ENCODE data around the gene WDFY3. TPM values are rescaled to one million over a fixed set of nuclear protein-coding genes. Genes with fewer than 3 reads are reported as not detected.
"Not testable (repeated sequence)": the region's sequence is repeated elsewhere in the genome, so short reads cannot be mapped to it uniquely, and the experiment has no call there.

The WDFY3 gene
- polyA plus RNA-seq, 2 of the 4 experiments (the other 2 are of a cell fraction), result 6.6 to 25.1 TPM

GRCh38 chr4:84664767-84665166 lies 301.7 kb downstream of the WDFY3 start:
- FAIRE-seq; ATAC-seq; H3K4me1 ChIP-seq; H3K4me3 ChIP-seq; H3K27ac ChIP-seq; POLR2A ChIA-PET; DNase-seq (ENCODE audit: low read depth in 1 of 2, low spot score in 1 of 2); H3K4me2 ChIP-seq; H3K9me3 ChIP-seq; CTCF ChIA-PET: not testable (repeated sequence)
- WGBS (ENCODE audit: missing lambda C conversion rate), result 95% methylated on average over 10 of the region's 19 CpGs

GRCh38 chr4:84661191-84661939 lies 305.1 kb downstream of the WDFY3 start:
- Histone ChIP-seq H3K4me2 (no peak overlapping the region), H3K4me3 (no peak overlapping the region), H3K27ac (no peak overlapping the region), H3K9me3 (no peaks in the 10 kb centered on the region), H3K4me1 (no peaks in the 10 kb centered on the region)
- TF ChIP-seq ZC3H11A (IDR thresholded peaks at IDR 0.05) (no peak), HES2 (IDR thresholded peaks at IDR 0.05) (no peak), NR3C1 (IDR thresholded peaks at IDR 0.05) (no peak), HDAC2 (IDR thresholded peaks at IDR 0.05) (no peak), ZFP36 (IDR thresholded peaks at IDR 0.05; ENCODE audit: borderline replicate concordance, partially characterized antibody) (no peak), NPAS2 (CRISPR knock-in tag; IDR thresholded peaks at IDR 0.05; ENCODE audit: borderline replicate concordance) (no peak), REST (IDR thresholded peaks at IDR 0.05) (no peak), NFE2L2 (conservative IDR thresholded peaks at IDR 0.05; ENCODE audit: low read length) (no peak), RCOR1 (IDR thresholded peaks at IDR 0.05; ENCODE audit: low read depth, low read length) (no peak), TP53 (CRISPR knock-in tag; IDR thresholded peaks at IDR 0.05) (no peak), EP300 (IDR thresholded peaks at IDR 0.05) (no peak), KDM5A (IDR thresholded peaks at IDR 0.05) (no peak), TFCP2L1 (CRISPR knock-in tag; IDR thresholded peaks at IDR 0.05) (no peak), MAX (IDR thresholded peaks at IDR 0.05) (no peak), USF2 (IDR thresholded peaks at IDR 0.05) (no peak), E2F6 (IDR thresholded peaks at IDR 0.05; ENCODE audit: borderline replicate concordance, low read depth) (no peak), FOSL2 (IDR thresholded peaks at IDR 0.05) (no peak), FOSL2 (CRISPR knock-in tag; IDR thresholded peaks at IDR 0.05) (no peak)
- DNase-seq (ENCODE audit: low read depth in 1 of 2, low spot score in 1 of 2) (no peak), ATAC-seq (no peak), FAIRE-seq (no peak)
- 84% methylated on average over 4 of the region's 4 CpGs for WGBS (ENCODE audit: missing lambda C conversion rate)
- ChIA-PET POLR2A (no interaction called here), CTCF (no interaction called here)

GRCh38 chr4:84660606-84661005 lies 305.9 kb downstream of the WDFY3 start:
- 93% methylated on average over 3 of the region's 3 CpGs for WGBS (ENCODE audit: missing lambda C conversion rate)
- CTCF ChIA-PET, result no interaction called here
- ATAC-seq, result no peak

More at GRCh38 chr4:84660606-84661005, 305.9 kb downstream of the WDFY3 start:
- no peaks in the 10 kb centered on the region for H3K9me3 ChIP-seq
- TF ChIP-seq CBX8 (IDR thresholded peaks at IDR 0.05), result no peak
- TF ChIP-seq PHF8 (IDR thresholded peaks at IDR 0.05; ENCODE audit: borderline replicate concordance, low read depth), result no peak
- TF ChIP-seq EHMT2 (IDR thresholded peaks at IDR 0.05; ENCODE audit: low read depth), result no peak
- TF ChIP-seq NFE2L2 (conservative IDR thresholded peaks at IDR 0.05; ENCODE audit: low read length), result no peak
- TF ChIP-seq ESRRA (IDR thresholded peaks at IDR 0.05; ENCODE audit: borderline replicate concordance, low read length), result no peak
- no peak for TF ChIP-seq NR3C1 (IDR thresholded peaks at IDR 0.05)
- no peak for TF ChIP-seq NPAS2 (CRISPR knock-in tag; IDR thresholded peaks at IDR 0.05; ENCODE audit: borderline replicate concordance)
- no peak overlapping the region for H3K27ac ChIP-seq
- FAIRE-seq, result no peak
- no peak overlapping the region for H3K4me3 ChIP-seq
- H3K4me1 ChIP-seq, result no peaks in the 10 kb centered on the region
- POLR2A ChIA-PET, result no interaction called here
- DNase-seq (ENCODE audit: low read depth in 1 of 2, low spot score in 1 of 2), result no peak
- H3K4me2 ChIP-seq, result no peak overlapping the region
